GM18909 (cell line): Measurements from ENCODE around the gene AGPAT4.
A peak's percentile ranks its signal among the peaks of the same experiment; 100 is the strongest.
"Not testable (repeated sequence)": the region's sequence is repeated elsewhere in the genome, so short reads cannot be mapped to it uniquely, and the experiment has no call there.

ENCODE experiments used
- ATAC-seq: cut with Tn5 transposase; IDR thresholded peaks from one replicate; pipeline ENCODE4 v1.9.1; 2021; ENCODE audit warnings: mild to moderate bottlenecking; ENCODE audit not compliant: unreplicated experiment, poor library complexity

AGPAT4 gene, protein sequence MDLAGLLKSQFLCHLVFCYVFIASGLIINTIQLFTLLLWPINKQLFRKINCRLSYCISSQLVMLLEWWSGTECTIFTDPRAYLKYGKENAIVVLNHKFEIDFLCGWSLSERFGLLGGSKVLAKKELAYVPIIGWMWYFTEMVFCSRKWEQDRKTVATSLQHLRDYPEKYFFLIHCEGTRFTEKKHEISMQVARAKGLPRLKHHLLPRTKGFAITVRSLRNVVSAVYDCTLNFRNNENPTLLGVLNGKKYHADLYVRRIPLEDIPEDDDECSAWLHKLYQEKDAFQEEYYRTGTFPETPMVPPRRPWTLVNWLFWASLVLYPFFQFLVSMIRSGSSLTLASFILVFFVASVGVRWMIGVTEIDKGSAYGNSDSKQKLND

DNA sequence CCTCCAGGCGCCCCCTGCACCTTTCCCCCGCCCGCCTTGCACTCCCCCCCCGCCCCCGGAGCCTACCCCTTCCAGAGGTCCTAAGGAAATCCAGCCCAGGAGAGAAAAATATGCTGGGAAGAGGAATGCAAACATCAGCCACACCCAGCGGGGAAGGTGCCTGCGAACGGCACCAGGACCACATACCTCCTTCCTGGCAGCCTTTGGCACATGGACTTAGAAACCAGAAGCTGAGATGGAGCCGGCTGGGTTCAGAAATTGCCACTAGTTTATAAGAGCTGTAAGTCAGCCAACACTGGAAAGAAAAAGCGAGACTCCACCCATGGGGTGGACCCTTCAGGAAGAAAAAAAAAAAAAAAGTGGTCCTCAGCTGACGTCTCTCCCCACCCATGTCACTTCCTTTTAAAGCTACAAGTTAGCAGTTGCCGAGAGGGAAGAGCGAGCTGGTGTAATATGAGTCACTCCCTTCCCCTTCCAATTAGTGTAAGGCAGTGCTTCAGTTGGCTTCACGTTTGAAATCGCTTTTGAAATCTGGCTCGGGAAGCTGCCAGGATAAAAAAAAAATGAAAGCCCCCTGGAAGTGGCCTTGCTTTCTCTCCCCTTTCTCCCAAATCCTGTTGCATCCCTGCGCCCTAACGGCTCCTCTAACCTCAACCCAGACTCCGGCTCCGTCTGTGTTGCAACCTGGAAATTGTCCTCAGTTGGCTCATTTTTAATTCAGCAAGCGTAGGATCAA, at the start of gene AGPAT4:
TSS of gene AGPAT4 (minus strand) at position 310 of the 736 bp plus-strand sequence. CDS start 41,848 bp downstream, outside the sequence.
- peak; percentile 99 for ATAC-seq

GRCh38 chr6:161319231-161319630, 45.4 kb upstream of the AGPAT4 start:
- ATAC-seq, result no peak

DNA sequence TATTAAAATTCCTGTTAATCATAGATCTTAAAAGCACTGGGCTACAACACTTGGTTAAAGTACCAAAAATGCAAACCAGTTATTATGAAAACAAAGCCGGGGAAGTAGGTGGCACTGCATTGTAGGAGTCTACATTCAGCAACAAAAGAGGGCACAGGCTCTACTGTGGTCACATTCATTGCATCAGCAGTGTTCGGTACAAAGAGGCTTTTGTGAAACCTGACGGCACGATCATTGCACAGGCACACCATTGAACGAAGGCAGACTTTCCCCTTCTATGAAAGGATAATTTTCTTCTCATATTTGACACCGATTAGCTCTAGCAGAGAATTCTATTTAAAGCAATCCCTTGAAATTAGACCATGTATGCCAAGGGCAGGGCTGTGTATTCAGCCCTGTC, 44.6 kb upstream of the AGPAT4 start:
- no peak for ATAC-seq

DNA sequence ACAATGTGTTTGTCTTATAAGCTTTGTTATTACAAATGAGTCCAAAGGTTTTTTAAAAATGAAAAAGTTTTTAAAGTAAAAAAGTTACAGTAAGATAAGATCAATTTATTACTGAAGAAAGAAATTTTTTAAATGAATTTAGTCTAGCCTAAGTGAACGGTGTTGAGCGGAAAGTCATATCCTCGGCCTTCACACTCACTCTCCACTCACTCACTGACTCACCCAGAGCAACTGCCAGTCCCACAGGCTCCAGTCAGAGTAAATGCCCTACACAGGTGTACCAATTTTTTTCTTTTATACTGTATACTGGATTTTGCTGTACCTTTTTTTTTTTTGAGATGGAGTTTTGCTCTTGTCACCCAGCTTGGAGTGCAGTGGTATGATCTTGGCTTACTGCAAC, 42.7 kb upstream of the AGPAT4 start:
- ATAC-seq, result no peak

DNA sequence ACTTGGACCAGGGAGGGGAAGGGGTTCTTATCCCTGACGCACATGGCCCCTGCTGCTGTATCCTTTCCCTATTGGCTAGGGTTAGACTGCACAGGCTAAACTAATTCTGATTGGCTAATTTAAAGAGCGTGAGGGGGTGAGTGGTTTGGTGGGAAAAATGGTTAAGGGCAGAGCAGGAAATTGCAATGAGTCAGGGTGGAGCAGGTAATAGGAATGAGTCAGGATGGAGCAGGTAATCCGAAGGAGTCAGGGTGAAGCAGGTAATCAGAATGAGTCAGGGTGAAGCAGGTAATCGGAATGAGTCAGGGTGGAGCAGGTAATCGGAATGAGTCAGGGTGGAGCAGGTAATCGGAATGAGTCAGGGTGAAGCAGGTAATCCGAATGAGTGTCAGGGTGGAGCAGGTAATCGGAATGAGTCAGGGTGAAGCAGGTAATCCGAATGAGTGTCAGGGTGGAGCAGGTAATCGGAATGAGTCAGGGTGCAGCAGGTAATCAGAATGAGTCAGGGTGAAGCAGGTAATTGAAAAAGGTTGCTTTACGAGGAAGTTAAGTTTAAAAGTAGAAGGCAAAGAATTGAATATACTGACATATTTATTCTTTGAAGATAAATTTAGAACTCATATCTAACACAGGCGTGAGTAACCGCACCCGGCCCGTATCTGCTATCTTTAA, 41.5 kb upstream of the AGPAT4 start:
- not testable (repeated sequence) for ATAC-seq

DNA sequence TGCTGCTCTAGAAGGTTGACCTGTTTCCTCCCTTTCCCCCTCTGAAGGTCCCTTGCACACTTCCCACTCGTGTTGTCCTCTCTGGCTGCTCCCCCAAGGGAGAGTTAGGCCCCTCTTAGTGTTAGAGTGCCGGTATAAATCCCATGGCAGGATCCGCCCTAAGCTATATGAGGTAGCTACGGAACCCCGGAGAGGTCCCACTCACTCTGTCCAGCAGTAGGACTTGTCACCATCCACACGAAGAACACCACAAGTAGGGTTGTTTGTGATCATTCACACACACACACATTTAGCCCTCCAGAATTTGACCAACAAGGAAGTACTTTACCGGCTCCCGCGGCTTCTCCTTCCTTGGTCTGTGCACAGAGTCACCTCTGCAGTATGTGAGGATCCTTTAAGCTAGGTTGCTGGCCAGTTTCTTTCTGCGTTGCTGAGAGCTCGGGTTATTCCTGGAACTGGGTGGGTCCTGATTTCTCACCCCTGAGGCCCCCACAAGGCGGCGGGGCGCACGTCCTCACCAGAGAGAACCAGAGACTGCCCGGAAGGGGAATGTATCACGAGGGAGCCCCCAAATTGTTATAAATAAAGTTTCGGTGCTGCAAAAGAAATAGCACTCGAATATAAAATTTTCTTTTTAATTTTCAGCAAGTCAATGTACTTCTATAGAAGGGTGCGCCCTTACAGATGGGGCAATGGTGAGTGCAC, 40.8 kb upstream of the AGPAT4 start:
- ATAC-seq, result not testable (repeated sequence)

GRCh38 chr6:161313940-161314509, 40.2 kb upstream of the AGPAT4 start:
- ATAC-seq, result no peak

DNA sequence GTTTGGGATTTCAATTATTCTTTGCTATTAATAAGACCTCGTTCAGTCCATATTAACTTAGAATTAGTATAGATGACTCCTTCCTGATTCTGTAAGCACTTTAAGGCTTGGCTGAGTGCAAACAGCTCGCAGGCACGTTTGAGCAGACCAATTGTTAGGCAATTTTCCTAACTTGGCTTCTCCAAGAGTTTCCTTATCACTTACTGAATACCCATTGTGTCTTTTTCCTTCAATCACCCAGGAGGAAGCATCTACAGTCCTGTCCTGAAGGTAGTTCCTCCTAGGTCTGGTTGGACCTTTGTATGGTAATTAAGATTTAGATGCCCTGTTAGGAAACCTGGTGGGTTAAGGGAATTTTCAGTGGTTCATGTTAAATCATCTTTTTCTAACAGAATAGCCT, 39.6 kb upstream of the AGPAT4 start:
- ATAC-seq, result not testable (repeated sequence)

GRCh38 chr6:161309774-161310173, 35.9 kb upstream of the AGPAT4 start:
- not testable (repeated sequence) for ATAC-seq

DNA sequence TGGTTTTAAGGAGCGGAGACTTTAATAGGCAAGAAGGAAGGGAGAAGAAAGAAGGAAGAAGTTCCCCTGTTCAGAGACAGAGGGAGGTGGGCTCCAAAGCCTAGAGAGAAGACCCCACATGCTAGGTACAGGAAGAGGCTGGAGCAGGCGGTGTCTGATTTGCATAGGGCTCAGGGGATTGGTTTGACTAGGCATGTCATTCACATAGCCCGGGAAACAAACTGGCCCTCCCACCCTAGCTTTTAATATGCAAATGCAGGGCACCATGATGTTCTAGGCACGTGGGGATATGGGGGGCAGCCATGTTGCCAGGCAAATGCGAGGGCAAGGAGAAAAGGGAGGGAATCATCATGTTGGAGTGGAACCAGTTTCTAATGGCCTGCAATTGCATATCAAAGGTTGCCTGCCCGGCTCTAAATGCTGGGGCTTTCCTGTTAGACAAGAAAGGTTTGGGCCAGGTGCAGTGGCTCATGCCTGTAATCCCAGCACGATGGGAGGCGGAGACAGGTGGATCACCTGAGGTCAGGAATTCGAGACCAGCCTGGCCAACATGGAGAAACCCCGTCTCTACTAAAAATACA, 34.3 kb upstream of the AGPAT4 start:
- ATAC-seq, result no peak

DNA sequence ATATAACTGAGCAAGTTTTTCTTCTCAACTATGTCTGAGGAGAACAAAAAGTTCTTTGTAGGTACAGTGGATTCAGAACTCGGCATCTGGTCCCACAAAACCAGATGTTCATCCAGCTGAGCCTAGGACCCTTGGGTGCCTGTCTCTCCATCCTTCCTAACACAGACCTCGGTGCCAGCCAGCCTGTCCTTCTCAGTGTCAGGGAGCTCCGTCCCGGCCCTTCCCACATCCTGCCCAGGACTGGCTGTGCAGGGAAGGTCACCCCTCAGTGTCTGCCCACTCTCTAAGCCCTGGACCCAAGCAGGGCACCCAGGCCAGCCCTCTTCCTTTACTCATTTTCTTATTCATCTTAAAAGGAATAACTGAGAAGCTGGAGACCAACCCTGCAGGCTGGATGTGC, 32.0 kb upstream of the AGPAT4 start:
- ATAC-seq, result no peak

DNA sequence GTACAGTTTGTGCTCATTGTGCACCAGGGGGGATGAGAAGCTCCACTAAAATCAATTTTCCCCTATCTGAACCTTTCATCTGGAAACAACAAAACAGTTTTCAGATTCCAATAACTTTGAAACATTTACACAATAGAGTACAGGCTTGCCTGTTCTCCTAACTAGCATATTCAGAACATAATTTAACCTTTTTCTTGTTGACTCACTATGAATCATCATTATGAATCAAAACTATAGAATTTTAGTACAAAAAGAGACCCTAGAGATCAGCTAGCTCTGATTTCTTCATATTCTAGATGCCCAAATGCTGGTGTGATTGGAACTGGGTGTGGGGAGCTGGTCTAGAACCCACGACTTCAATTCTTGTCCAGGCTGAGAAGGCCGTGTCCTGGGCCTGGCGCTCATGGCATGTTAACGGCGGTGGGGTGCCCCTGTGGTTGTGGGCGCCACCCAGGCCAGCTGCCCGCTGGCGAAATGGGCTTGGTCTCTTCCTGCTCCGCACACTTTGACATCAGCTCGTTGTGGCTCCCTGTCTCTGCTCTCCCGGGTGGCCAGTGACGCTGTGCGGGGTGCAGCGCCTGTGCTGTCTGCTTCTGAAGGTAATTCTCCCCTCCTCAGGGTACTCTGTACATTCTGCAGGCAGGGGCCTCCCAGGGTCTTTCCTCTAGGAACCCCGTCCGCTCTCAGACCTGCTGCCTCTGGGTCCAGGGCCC, 29.9 kb upstream of the AGPAT4 start:
- no peak for ATAC-seq

DNA sequence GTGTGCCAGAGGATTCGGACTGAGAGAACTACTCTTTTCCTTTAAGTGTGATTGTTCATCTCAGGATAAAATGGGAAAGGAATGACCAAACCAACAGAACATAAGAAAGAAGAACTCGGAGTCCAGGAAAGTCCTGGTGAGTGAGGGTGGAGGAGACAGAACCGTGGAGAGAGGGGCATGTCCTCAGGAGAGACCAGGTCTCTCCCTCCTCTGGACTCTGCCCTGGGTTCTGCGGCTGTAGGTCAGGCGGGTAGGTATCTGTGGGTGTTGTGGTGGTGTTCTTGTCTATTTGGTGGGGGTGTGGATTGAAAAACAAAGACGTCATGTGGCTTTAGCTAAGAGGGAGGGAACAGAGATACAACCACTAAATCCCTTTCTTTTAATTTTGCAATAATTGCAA, 29.1 kb upstream of the AGPAT4 start:
- no peak for ATAC-seq

GRCh38 chr6:161301338-161301737, 27.5 kb upstream of the AGPAT4 start:
- ATAC-seq, result no peak

DNA sequence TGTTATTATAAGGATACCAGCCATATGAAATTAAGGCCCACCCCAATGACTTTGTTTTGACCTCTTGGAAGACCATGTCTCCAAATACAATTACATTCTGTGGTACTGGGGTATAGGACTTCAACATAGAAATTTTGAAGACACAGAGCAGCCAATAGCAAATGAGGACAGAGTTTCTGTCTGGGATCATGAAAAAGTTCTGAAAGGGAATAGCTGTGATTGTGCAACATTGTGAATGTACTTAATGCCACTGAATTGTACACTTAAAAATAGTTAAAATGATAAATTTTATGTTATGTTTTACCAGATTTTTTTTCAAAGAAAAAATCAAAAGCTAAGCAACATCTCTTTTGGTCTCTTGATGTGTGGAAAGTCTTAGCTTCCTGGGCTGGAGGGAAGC, 27.0 kb upstream of the AGPAT4 start:
- ATAC-seq, result no peak

GRCh38 chr6:161299726-161300125, 25.9 kb upstream of the AGPAT4 start:
- no peak for ATAC-seq

- ATAC-seq, result no peak
Measured at GRCh38 chr6:161295784-161296183, 21.9 kb upstream of the AGPAT4 start.

- ATAC-seq, result no peak
Measured at GRCh38 chr6:161292650-161293281, 18.9 kb upstream of the AGPAT4 start.

GRCh38 chr6:161292145-161292544, 18.3 kb upstream of the AGPAT4 start:
- ATAC-seq, result no peak
